A549 (cell line): ENCODE results near the gene FOXO6.

Experiments used
- CTCF ChIP-seq: fragments of >200 bp; sonication (Bioruptor Twin); formaldehyde crosslinking; IDR thresholded peaks from 3 replicates; pipeline ENCODE4 v1.5.1; 2016
- EP300 ChIP-seq, 2 experiments: fragments of >200 bp; sonication (Bioruptor Twin); formaldehyde crosslinking; IDR thresholded peaks; 2 replicates in 1 of 2; 3 replicates in 1 of 2; pipeline ENCODE4 v1.6.1; 2016 to 2017
- ESRRA ChIP-seq: fragments of 150-350 bp; IDR thresholded peaks from 2 replicates; pipeline ENCODE4 v1.6.1; 2014; ENCODE audit warnings: mild to moderate bottlenecking, low read length, borderline replicate concordance

DNA sequence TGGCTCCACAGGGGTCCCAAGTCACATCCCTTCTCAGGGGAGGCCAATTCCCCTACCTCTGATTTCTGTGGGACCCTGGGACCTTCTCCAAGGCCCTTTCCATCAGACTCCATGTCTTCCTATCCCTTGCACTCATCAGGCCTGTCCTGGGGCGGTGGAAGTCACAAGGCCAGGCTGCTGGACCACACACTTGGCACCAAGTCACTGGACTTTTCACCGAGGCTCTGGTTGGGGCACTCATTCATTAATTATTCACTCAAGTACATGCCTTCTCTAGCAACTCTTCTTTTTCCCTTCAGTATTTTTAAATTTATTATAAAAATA lies 11.2 kb upstream of the FOXO6 start:
- TF ChIP-seq CTCF (no peak), ESRRA (no peak), EP300 (IDR thresholded peaks at IDR 0.05) (no peak)
